Right renal pelvis (tissue), 4 donors: Measurements from ENCODE around the gene RAET1L. TPM values are rescaled to one million over a fixed set of nuclear protein-coding genes. Genes with fewer than 3 reads are reported as not detected.
"Not testable (repeated sequence)": the region's sequence is repeated elsewhere in the genome, so short reads cannot be mapped to it uniquely, and the experiment has no call there.

ENCODE experiments used
- DNase-seq, 4 donors: peaks; one replicate each; pipeline ENCODE4 v3.0.0-alpha.2; 2013; ENCODE audit warnings: low read depth in 4 of 4, low spot score in 3 of 4, missing footprints in 1 of 4
- polyA plus RNA-seq, 4 donors: library from polyadenylated mRNA; unstranded; fragments of 120-200 nt; gene quantifications; one replicate each; pipeline ENCODE4 v1.2.1, GENCODE V29; 2013; ENCODE audit not compliant: insufficient read length in 4 of 4

The RAET1L gene
- polyA plus RNA-seq, 4 donors, result not detected

- DNase-seq, result no peak
Observed at GRCh38 chr6:150018846-150019580, 6.3 kb downstream of the RAET1L start.

GRCh38 chr6:150017186-150017521 lies 8.2 kb downstream of the RAET1L start:
- DNase-seq, result not testable (repeated sequence)

GRCh38 chr6:150016324-150017185 lies 8.8 kb downstream of the RAET1L start:
- peak in 3 of 4 donors; percentile 44 to 48 (median 47) for DNase-seq

GRCh38 chr6:150015281-150016001 lies 9.9 kb downstream of the RAET1L start:
- not testable (repeated sequence) for DNase-seq

- DNase-seq, result not testable (repeated sequence)
Observed at GRCh38 chr6:150014623-150015280, 10.6 kb downstream of the RAET1L start.

GRCh38 chr6:150013785-150014622 lies 11.3 kb downstream of the RAET1L start:
- DNase-seq, result not testable (repeated sequence)

- not testable (repeated sequence) for DNase-seq
Observed at GRCh38 chr6:150012846-150013784, 12.2 kb downstream of the RAET1L start.

- no peak for DNase-seq
Observed at GRCh38 chr6:150008588-150008987, 16.7 kb downstream of the RAET1L start.

- DNase-seq, result no peak
Observed at GRCh38 chr6:150006961-150007464, 18.3 kb downstream of the RAET1L start.

- DNase-seq, result no peak
Observed at GRCh38 chr6:150005761-150006651, 19.3 kb downstream of the RAET1L start.

- DNase-seq, result peak; percentile 77 to 84 (median 80)
Observed at GRCh38 chr6:150004783-150005717, 20.3 kb downstream of the RAET1L start.

GRCh38 chr6:150004101-150004782 lies 21.1 kb downstream of the RAET1L start:
- no peak for DNase-seq

GRCh38 chr6:150003599-150003998 lies 21.7 kb downstream of the RAET1L start:
- not testable (repeated sequence) for DNase-seq

- DNase-seq, result no peak
Observed at GRCh38 chr6:150002710-150003109, 22.6 kb downstream of the RAET1L start.

GRCh38 chr6:150001295-150002008 lies 23.9 kb downstream of the RAET1L start:
- DNase-seq, result no peak
